Astrocyte (in vitro differentiated cells and primary cell): Measurements from ENCODE around the gene CSNK1A1.

ENCODE experiments used
- CTCF ChIP-seq: IDR thresholded peaks from 2 replicates; pipeline ENCODE4 v1.5.1; 2011; ENCODE audit warnings: low read depth, mild to moderate bottlenecking, inconsistent platforms, low read length, moderate library complexity; ENCODE audit not compliant: insufficient read depth
- EZH2 ChIP-seq: IDR thresholded peaks from 2 replicates; pipeline ENCODE4 v1.6.1; 2012; ENCODE audit warnings: mild to moderate bottlenecking, low read length, inconsistent platforms; ENCODE audit not compliant: insufficient read depth

- TF ChIP-seq CTCF = no peak
- no peak for TF ChIP-seq EZH2
These were observed 52.4 kb downstream of the CSNK1A1 start for GRCh38 chr5:149498724-149499336.
